Bronchial epithelial cell (primary cell): ENCODE data around the gene PCSK2. TPM values are rescaled to one million over a fixed set of nuclear protein-coding genes. Genes with fewer than 3 reads are reported as not detected.

Experiments
- DNase-seq: peaks from one replicate; pipeline ENCODE4 v3.0.0-alpha.2; 2010; ENCODE audit warnings: low read depth
- FAIRE-seq: peaks from 2 replicates; lab custom pipeline; 2011; peaks lifted over from hg19 to GRCh38; lab: Jason Lieb, UNC
- H3K27me3 ChIP-seq: 2 replicates; pipeline ENCODE4 v1.5.1; 2011; ENCODE audit warnings: low read length; ENCODE audit not compliant: control insufficient read depth, insufficient read depth
- H3K36me3 ChIP-seq: 2 replicates; pipeline ENCODE4 v1.5.1; 2011; ENCODE audit warnings: low read length; ENCODE audit not compliant: control insufficient read depth, insufficient read depth
- H3K4me3 ChIP-seq: 2 replicates; pipeline ENCODE4 v1.5.1; 2011; ENCODE audit warnings: mild to moderate bottlenecking, low read depth, low read length, control low read depth
- total RNA-seq: library from RNA; depleted of rRNA; stranded (reverse); fragments of >200 nt; gene quantifications from 2 replicates; pipeline ENCODE4 v1.2.1, GENCODE V29; 2014
- TF ChIP-seq, protein P1 (sequence below): IDR thresholded peaks from 2 replicates; pipeline ENCODE4 v1.5.1; 2011; ENCODE audit warnings: mild to moderate bottlenecking, moderate library complexity, low read length, control low read depth, inconsistent platforms; ENCODE audit not compliant: insufficient read depth, severe bottlenecking

The PCSK2 gene
- total RNA-seq, 1 donor from 2014 or later = not detected

DNA sequence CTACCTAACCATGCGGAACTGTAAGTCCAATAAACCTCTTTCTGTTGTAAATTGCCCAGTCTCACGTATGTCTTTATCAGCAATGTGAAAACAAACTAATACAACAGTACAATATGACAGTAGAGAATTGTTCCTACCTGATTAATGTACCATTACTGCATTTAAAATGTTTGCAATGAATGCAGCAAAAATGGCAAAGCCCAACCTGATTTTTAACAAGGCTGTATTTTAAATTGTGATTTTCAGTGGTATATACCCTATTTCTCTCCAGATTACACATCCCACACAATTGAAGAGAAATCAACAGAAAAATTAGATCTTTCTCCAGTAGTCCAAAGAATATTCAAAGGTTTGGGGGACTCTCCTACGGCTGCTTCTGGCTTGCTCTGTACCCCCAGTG, 3.3 kb upstream of the PCSK2 start:
- peaks cover 13% of the 10 kb centered on the region for H3K27me3 ChIP-seq
- no peak overlapping the region for H3K4me3 ChIP-seq
- no peak for FAIRE-seq
- no peaks in the 10 kb centered on the region for H3K36me3 ChIP-seq
- TF ChIP-seq, protein P1, sequence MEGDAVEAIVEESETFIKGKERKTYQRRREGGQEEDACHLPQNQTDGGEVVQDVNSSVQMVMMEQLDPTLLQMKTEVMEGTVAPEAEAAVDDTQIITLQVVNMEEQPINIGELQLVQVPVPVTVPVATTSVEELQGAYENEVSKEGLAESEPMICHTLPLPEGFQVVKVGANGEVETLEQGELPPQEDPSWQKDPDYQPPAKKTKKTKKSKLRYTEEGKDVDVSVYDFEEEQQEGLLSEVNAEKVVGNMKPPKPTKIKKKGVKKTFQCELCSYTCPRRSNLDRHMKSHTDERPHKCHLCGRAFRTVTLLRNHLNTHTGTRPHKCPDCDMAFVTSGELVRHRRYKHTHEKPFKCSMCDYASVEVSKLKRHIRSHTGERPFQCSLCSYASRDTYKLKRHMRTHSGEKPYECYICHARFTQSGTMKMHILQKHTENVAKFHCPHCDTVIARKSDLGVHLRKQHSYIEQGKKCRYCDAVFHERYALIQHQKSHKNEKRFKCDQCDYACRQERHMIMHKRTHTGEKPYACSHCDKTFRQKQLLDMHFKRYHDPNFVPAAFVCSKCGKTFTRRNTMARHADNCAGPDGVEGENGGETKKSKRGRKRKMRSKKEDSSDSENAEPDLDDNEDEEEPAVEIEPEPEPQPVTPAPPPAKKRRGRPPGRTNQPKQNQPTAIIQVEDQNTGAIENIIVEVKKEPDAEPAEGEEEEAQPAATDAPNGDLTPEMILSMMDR = no peak
- DNase-seq = no peak

DNA sequence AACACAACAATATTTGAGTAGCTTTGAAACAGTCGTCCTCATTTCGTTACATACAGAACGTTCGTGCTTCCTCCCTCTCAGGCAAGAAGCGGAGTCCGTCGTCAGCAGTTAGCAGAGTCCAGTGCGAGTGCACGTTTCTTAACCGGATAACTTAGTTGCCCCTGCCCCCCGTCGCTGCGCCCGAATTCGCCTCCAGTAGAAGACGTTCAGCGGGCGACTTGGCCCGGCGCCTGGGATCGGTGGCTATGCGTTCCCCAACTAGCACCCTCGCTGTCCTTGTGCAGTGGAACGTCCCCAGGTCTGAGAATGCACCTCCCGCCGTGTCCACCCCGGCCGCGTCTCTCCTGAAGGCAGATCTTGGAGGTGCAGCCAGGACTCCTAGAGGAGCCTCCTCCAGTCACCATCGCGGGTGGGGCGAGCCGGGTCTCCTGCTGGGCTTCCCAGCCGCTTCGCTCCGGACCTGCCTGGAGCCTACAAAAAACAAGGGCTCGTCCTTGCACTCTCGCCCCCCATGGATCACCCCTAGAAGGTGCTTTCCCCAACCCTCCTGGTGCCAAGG, 910 bp upstream of the PCSK2 start:
- no peaks in the 10 kb centered on the region for H3K36me3 ChIP-seq
- FAIRE-seq (no peak), DNase-seq (no peak)
- H3K4me3 ChIP-seq = no peak overlapping the region
- H3K27me3 ChIP-seq = peaks cover 15% of the 10 kb centered on the region
- TF ChIP-seq, protein P1 = no peak

DNA sequence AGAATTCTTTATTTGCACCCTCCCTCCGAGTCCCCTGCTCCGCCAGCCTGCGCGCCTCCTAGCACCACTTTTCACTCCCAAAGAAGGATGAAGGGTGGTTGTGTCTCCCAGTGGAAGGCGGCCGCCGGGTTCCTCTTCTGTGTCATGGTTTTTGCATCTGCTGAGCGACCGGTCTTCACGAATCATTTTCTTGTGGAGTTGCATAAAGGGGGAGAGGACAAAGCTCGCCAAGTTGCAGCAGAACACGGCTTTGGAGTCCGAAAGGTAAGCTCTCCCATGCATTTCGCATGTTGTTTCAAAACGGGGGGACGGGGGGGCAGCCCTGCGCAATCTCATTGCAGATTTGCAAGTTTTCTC, 357 bp downstream of the PCSK2 start:
- TF ChIP-seq, protein P1 = no peak

DNA sequence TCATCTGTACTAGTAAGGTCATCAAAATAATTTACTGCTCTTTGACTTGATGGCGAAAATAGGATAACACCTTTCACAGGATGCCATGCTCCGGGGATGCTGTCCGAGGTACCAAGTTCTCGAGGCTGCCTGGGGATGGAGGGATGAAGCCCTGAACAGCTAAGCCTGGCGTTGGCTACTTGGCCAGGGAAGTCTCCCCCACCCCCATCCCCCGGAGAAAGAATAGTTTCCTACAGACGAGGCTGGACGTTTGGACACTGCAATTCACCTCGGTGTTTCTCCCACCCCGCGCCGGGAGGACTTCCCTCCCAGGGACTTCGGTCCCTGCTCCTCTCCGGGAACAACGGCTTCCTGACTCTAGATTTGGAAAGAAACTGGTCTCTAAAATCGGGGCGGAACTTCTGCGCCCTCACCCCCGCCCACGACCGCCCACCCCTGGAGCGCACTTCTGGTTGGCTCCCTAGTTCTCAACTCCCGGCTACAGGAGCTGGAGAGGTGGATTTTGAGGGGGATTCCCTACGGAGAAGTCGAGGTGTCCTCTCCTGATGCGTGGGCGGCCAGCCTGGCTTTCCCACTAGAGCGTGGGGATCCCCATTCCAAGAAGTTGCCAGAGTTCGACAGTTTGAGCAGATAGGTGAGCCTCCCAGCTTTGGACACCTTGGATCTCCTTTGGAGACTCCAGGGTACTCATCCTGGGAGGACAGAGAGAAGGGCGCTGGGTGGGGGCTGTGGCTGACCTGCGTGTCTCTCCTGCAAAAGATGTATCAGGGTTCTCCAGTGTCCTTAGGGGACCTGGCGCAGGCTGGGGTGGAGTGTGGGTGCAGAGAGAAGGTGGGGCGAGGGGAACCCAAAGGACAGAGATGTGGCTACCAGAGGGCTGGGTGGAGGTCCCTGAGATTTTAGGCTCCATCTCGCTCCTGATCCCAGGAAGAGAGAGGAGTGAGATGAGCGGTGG, 1.1 kb downstream of the PCSK2 start:
- Histone ChIP-seq H3K27me3 (peaks cover 15% of the 10 kb centered on the region), H3K36me3 (no peaks in the 10 kb centered on the region), H3K4me3 (no peak overlapping the region)
- DNase-seq = no peak
- no peak for FAIRE-seq
- TF ChIP-seq, protein P1 = no peak

More for the DNA sequence above, 357 bp downstream of the PCSK2 start:
- Histone ChIP-seq H3K4me3 (no peak overlapping the region), H3K27me3 (peaks cover 15% of the 10 kb centered on the region), H3K36me3 (no peaks in the 10 kb centered on the region)
- FAIRE-seq = no peak
- no peak for DNase-seq

DNA sequence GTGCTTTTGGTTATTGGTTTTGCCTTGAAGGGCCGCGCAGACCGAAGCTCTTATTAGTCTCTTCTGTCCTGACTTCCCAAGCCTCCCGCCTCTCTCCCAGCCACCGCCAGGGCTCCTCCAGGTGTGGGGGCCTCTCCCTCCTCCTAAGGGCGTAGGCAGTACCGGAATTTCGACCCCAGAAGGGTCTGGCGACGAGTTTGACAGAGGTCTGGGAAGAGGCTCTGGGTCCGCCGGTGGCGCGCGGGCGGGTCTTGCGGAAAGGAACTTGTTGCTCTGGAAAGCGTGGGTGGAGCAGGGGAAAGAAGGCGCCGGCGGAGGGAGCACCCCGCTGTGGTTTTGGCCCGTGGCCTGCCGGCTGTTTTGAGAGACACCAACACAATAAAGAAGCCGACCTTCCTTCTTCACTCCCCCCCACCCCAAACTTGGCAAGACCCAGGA, 1.8 kb downstream of the PCSK2 start:
- Histone ChIP-seq H3K27me3 (peaks cover 15% of the 10 kb centered on the region), H3K4me3 (no peak overlapping the region), H3K36me3 (no peaks in the 10 kb centered on the region)
- FAIRE-seq (no peak), DNase-seq (no peak)
- TF ChIP-seq, protein P1 = no peak
